ENCODE measurements around the gene LSM6. TPM values are rescaled to one million over a fixed set of nuclear protein-coding genes. Genes with fewer than 3 reads are reported as not detected.

Gene LSM6
- total RNA-seq, 1 donor, result 17.0 TPM

- no peak for DNase-seq (ENCODE audit: insufficient read length, low spot score, missing footprints)
- Histone ChIP-seq H3K4me3 (ENCODE audit: insufficient read depth, low read length) (no peak overlapping the region), H3K79me2 (ENCODE audit: insufficient read depth, low read length) (no peaks in the 10 kb centered on the region), H3K27ac (ENCODE audit: low read depth, low read length) (no peak overlapping the region), H3K4me1 (ENCODE audit: insufficient read depth, low read length) (no peaks in the 10 kb centered on the region), H2AFZ (ENCODE audit: low read length) (no peak overlapping the region), H3K4me2 (ENCODE audit: insufficient read depth, low read length) (no peak overlapping the region), H3K36me3 (ENCODE audit: insufficient read depth, low read length) (no peaks in the 10 kb centered on the region), H4K20me1 (ENCODE audit: insufficient read depth, low read length) (no peaks in the 10 kb centered on the region), H3K9me3 (ENCODE audit: low read depth, low read length) (no peaks in the 10 kb centered on the region), H3K27me3 (ENCODE audit: insufficient read depth, low read length) (peaks cover 2% of the 10 kb centered on the region)
- TF ChIP-seq CTCF (IDR thresholded peaks at IDR 0.05; ENCODE audit: extremely low read depth, low read depth, low read length), result no peak
Observed at GRCh38 chr4:146161243-146161642, 14.3 kb upstream of the LSM6 start.

GRCh38 chr4:146165221-146165620 is 10.3 kb upstream of the LSM6 start:
- no peak for DNase-seq (ENCODE audit: insufficient read length, low spot score, missing footprints)
- Histone ChIP-seq H3K4me3 (ENCODE audit: insufficient read depth, low read length) (no peak overlapping the region), H3K4me2 (ENCODE audit: insufficient read depth, low read length) (no peak overlapping the region), H3K27ac (ENCODE audit: low read depth, low read length) (no peak overlapping the region), H3K9me3 (ENCODE audit: low read depth, low read length) (no peaks in the 10 kb centered on the region), H2AFZ (ENCODE audit: low read length) (no peak overlapping the region), H3K36me3 (ENCODE audit: insufficient read depth, low read length) (no peaks in the 10 kb centered on the region), H3K27me3 (ENCODE audit: insufficient read depth, low read length) (no peaks in the 10 kb centered on the region), H3K4me1 (ENCODE audit: insufficient read depth, low read length) (no peaks in the 10 kb centered on the region), H3K79me2 (ENCODE audit: insufficient read depth, low read length) (no peaks in the 10 kb centered on the region), H4K20me1 (ENCODE audit: insufficient read depth, low read length) (no peaks in the 10 kb centered on the region)
- TF ChIP-seq CTCF (IDR thresholded peaks at IDR 0.05; ENCODE audit: extremely low read depth, low read depth, low read length), result no peak

- Histone ChIP-seq H2AFZ (ENCODE audit: low read length) (no peak overlapping the region), H3K4me2 (ENCODE audit: insufficient read depth, low read length) (no peak overlapping the region), H3K4me1 (ENCODE audit: insufficient read depth, low read length) (no peaks in the 10 kb centered on the region), H3K9me3 (ENCODE audit: low read depth, low read length) (no peaks in the 10 kb centered on the region), H3K36me3 (ENCODE audit: insufficient read depth, low read length) (no peaks in the 10 kb centered on the region), H3K27me3 (ENCODE audit: insufficient read depth, low read length) (no peaks in the 10 kb centered on the region), H4K20me1 (ENCODE audit: insufficient read depth, low read length) (no peaks in the 10 kb centered on the region), H3K27ac (ENCODE audit: low read depth, low read length) (no peak overlapping the region), H3K79me2 (ENCODE audit: insufficient read depth, low read length) (no peaks in the 10 kb centered on the region), H3K4me3 (ENCODE audit: insufficient read depth, low read length) (no peak overlapping the region)
- TF ChIP-seq CTCF (IDR thresholded peaks at IDR 0.05; ENCODE audit: extremely low read depth, low read depth, low read length), result no peak
- DNase-seq (ENCODE audit: insufficient read length, low spot score, missing footprints), result no peak
Observed at GRCh38 chr4:146165840-146166239, 9.7 kb upstream of the LSM6 start.

GRCh38 chr4:146170149-146170548 is 5.4 kb upstream of the LSM6 start:
- Histone ChIP-seq H3K27me3 (ENCODE audit: insufficient read depth, low read length) (no peaks in the 10 kb centered on the region), H3K79me2 (ENCODE audit: insufficient read depth, low read length) (no peaks in the 10 kb centered on the region), H3K9me3 (ENCODE audit: low read depth, low read length) (no peaks in the 10 kb centered on the region), H3K4me1 (ENCODE audit: insufficient read depth, low read length) (no peaks in the 10 kb centered on the region), H4K20me1 (ENCODE audit: insufficient read depth, low read length) (no peaks in the 10 kb centered on the region), H3K4me2 (ENCODE audit: insufficient read depth, low read length) (no peak overlapping the region), H3K36me3 (ENCODE audit: insufficient read depth, low read length) (no peaks in the 10 kb centered on the region), H3K27ac (ENCODE audit: low read depth, low read length) (no peak overlapping the region), H3K4me3 (ENCODE audit: insufficient read depth, low read length) (no peak overlapping the region), H2AFZ (ENCODE audit: low read length) (no peak overlapping the region)
- no peak for DNase-seq (ENCODE audit: insufficient read length, low spot score, missing footprints)
- TF ChIP-seq CTCF (IDR thresholded peaks at IDR 0.05; ENCODE audit: extremely low read depth, low read depth, low read length), result no peak
